H9 (cell line): ENCODE measurements around the gene PRRX2. TPM values are rescaled to one million over a fixed set of nuclear protein-coding genes. Genes with fewer than 3 reads are reported as not detected.

ENCODE experiments used
- DNase-seq: peaks from one replicate; pipeline ENCODE4 v3.0.0-alpha.2; 2017
- H2AFZ ChIP-seq: one replicate; pipeline ENCODE4 v1.6.1; 2013; ENCODE audit warnings: mild to moderate bottlenecking, low read length, control low read depth, moderate library complexity
- H2AK5ac ChIP-seq: 2 replicates; pipeline ENCODE4 v1.6.1; 2013; ENCODE audit warnings: low read length, control low read depth, mixed read lengths; ENCODE audit not compliant: insufficient read length
- H2BK120ac ChIP-seq: one replicate; pipeline ENCODE4 v1.6.1; 2013; ENCODE audit warnings: low read depth, mild to moderate bottlenecking, low read length, control low read depth, inconsistent platforms; ENCODE audit not compliant: poor library complexity, severe bottlenecking
- H2BK12ac ChIP-seq: 2 replicates; pipeline ENCODE4 v1.6.1; 2013; ENCODE audit warnings: low read length, control low read depth, mixed read lengths, low read depth; ENCODE audit not compliant: insufficient read length
- H2BK15ac ChIP-seq: 2 replicates; pipeline ENCODE4 v1.6.1; 2013; ENCODE audit warnings: low read depth, low read length, control low read depth
- H2BK20ac ChIP-seq: one replicate; pipeline ENCODE4 v1.6.1; 2013; ENCODE audit warnings: low read depth, mild to moderate bottlenecking, low read length, control low read depth, inconsistent platforms; ENCODE audit not compliant: poor library complexity, severe bottlenecking
- H2BK5ac ChIP-seq: 2 replicates; pipeline ENCODE4 v1.6.1; 2013; ENCODE audit warnings: low read length, control low read depth, mixed read lengths; ENCODE audit not compliant: insufficient read length
- H3K14ac ChIP-seq: 2 replicates; pipeline ENCODE4 v1.6.1; 2013; ENCODE audit warnings: low read length, control low read depth; ENCODE audit not compliant: insufficient read depth
- H3K18ac ChIP-seq: 2 replicates; pipeline ENCODE4 v1.6.1; 2013; ENCODE audit warnings: low read depth, mild to moderate bottlenecking, mixed read lengths, low read length, control low read depth; ENCODE audit not compliant: insufficient read length
- H3K23ac ChIP-seq: 2 replicates; pipeline ENCODE4 v1.6.1; 2013; ENCODE audit warnings: low read length, control low read depth, mixed read lengths, low read depth; ENCODE audit not compliant: insufficient read length
- H3K23me2 ChIP-seq: 2 replicates; pipeline ENCODE4 v1.6.1; 2013; ENCODE audit warnings: low read depth, mild to moderate bottlenecking, mixed read lengths, low read length, control low read depth; ENCODE audit not compliant: insufficient read length, poor library complexity, severe bottlenecking
- H3K27ac ChIP-seq: 2 replicates; pipeline ENCODE4 v1.5.1; 2013; ENCODE audit warnings: low read length, control low read depth, mixed read lengths, low read depth; ENCODE audit not compliant: insufficient read length
- H3K27me3 ChIP-seq: 2 replicates; pipeline ENCODE4 v1.6.1; 2013; ENCODE audit warnings: low read length, control low read depth, inconsistent platforms; ENCODE audit not compliant: insufficient read depth
- H3K4ac ChIP-seq: 2 replicates; pipeline ENCODE4 v1.6.1; 2013; ENCODE audit warnings: low read depth, mild to moderate bottlenecking, control low read depth, inconsistent platforms, low read length, moderate library complexity
- H3K4me1 ChIP-seq: 2 replicates; pipeline ENCODE4 v1.6.1; 2013; ENCODE audit warnings: low read length, control low read depth, inconsistent platforms; ENCODE audit not compliant: insufficient read depth
- H3K4me2 ChIP-seq: 2 replicates; pipeline ENCODE4 v1.6.1; 2013; ENCODE audit warnings: low read length, control low read depth, mixed read lengths; ENCODE audit not compliant: insufficient read length, insufficient read depth
- H3K56ac ChIP-seq: 2 replicates; pipeline ENCODE4 v1.6.1; 2013; ENCODE audit warnings: low read depth, mild to moderate bottlenecking, mixed read lengths, low read length, control low read depth; ENCODE audit not compliant: insufficient read length
- H3K79me1 ChIP-seq: 2 replicates; pipeline ENCODE4 v1.6.1; 2013; ENCODE audit warnings: low read depth, mild to moderate bottlenecking, moderate library complexity, low read length, control low read depth, inconsistent platforms; ENCODE audit not compliant: insufficient read depth, poor library complexity, severe bottlenecking
- H3K79me2 ChIP-seq: 2 replicates; pipeline ENCODE4 v1.6.1; 2013; ENCODE audit warnings: low read length, control low read depth, inconsistent platforms; ENCODE audit not compliant: insufficient read depth
- H3K9ac ChIP-seq: 2 replicates; pipeline ENCODE4 v1.6.1; 2013; ENCODE audit warnings: low read length, control low read depth, mixed read lengths; ENCODE audit not compliant: insufficient read length; ENCODE audit errors: extremely low read depth
- H3K9me3 ChIP-seq: one replicate; pipeline ENCODE4 v1.6.1; 2013; ENCODE audit warnings: low read depth, low read length, inconsistent platforms; ENCODE audit not compliant: control insufficient read depth
- H3T11ph ChIP-seq: one replicate; pipeline ENCODE4 v1.6.1; 2013; ENCODE audit warnings: mild to moderate bottlenecking, low read length, control low read depth, inconsistent platforms
- H4K20me1 ChIP-seq: one replicate; pipeline ENCODE4 v1.6.1; 2013; ENCODE audit not compliant: control insufficient read depth, insufficient read length, insufficient read depth
- H4K5ac ChIP-seq: 2 replicates; pipeline ENCODE4 v1.6.1; 2013; ENCODE audit warnings: low read depth, mild to moderate bottlenecking, mixed read lengths, low read length, control low read depth; ENCODE audit not compliant: insufficient read length
- H4K8ac ChIP-seq: replicated peaks from 2 replicates; pipeline ENCODE4 v1.6.1; 2013; ENCODE audit warnings: low read length, control low read depth, mixed read lengths, low read depth; ENCODE audit not compliant: insufficient read length
- H4K91ac ChIP-seq: 2 replicates; pipeline ENCODE4 v1.6.1; 2013; ENCODE audit warnings: low read depth, mild to moderate bottlenecking, moderate library complexity, mixed read lengths, low read length, control low read depth; ENCODE audit not compliant: insufficient read length
- H3K27ac Mint-ChIP-seq, 3 experiments: 2 replicates in 2 of 3; 3 replicates in 1 of 3; pipeline ENCODE4 v1.8.0; 2020 to 2021; ENCODE audit warnings: mixed read lengths in 3 of 3, mild to moderate bottlenecking in 1 of 3, moderate library complexity in 1 of 3
- H3K27me3 Mint-ChIP-seq: 2 replicates; pipeline ENCODE4 v1.8.0; 2021; ENCODE audit warnings: low read depth, mild to moderate bottlenecking, moderate library complexity, mixed read lengths
- H3K36me3 Mint-ChIP-seq, 3 experiments: 2 replicates in 2 of 3; 3 replicates in 1 of 3; pipeline ENCODE4 v1.8.0; 2020 to 2021; ENCODE audit warnings: low read depth in 3 of 3, mixed read lengths in 3 of 3; ENCODE audit not compliant: insufficient read depth in 1 of 3
- H3K4me1 Mint-ChIP-seq, 2 experiments: 2 replicates each; pipeline ENCODE4 v1.8.0; 2020; ENCODE audit warnings: mixed read lengths in 2 of 2
- H3K4me3 Mint-ChIP-seq, 2 experiments: 2 replicates in 1 of 2; 3 replicates in 1 of 2; pipeline ENCODE4 v1.8.0; 2020 to 2021; ENCODE audit warnings: mild to moderate bottlenecking in 2 of 2, mixed read lengths in 2 of 2, moderate library complexity in 1 of 2
- H3K9me3 Mint-ChIP-seq, 2 experiments: 2 replicates in 1 of 2; 3 replicates in 1 of 2; pipeline ENCODE4 v1.8.0; 2020; ENCODE audit warnings: mild to moderate bottlenecking in 2 of 2, mixed read lengths in 2 of 2, moderate library complexity in 1 of 2
- CTCF ChIP-seq: fragments of 200-600 bp; sonication (generic); conservative IDR thresholded peaks from 3 replicates; pipeline ENCODE4 v1.8.0; 2021; ENCODE audit warnings: antibody characterized with exemption, mild to moderate bottlenecking
- WGBS: extraction: QIAGEN DNeasy Blood & Tissue Kit; methylation state at CpG from one replicate; pipeline ENCODE4 v1.1.7; 2013; ENCODE audit warnings: missing lambda C conversion rate, low lambda C conversion rate, mixed read lengths; ENCODE audit not compliant: insufficient read length; ENCODE audit errors: extremely low coverage; 5-methylcytosine and 5-hydroxymethylcytosine counted together
- total RNA-seq: library from RNA; stranded (reverse); gene quantifications from 2 replicates; pipeline ENCODE4 v1.2.1, GENCODE V29; 2021

PRRX2 gene
- total RNA-seq, 1 experiment from 2014 or later, result 3.9 TPM

- Histone ChIP-seq H3K14ac (no peak overlapping the region), H3K4me1 (no peaks in the 10 kb centered on the region), H3K9me3 (no peaks in the 10 kb centered on the region), H3T11ph (no peak overlapping the region), H3K27me3 (no peaks in the 10 kb centered on the region), H4K91ac (no peak overlapping the region), H2BK15ac (no peak overlapping the region), H3K79me1 (no peaks in the 10 kb centered on the region), H3K27ac (no peak overlapping the region), H4K20me1 (no peaks in the 10 kb centered on the region), H3K23me2 (no peaks in the 10 kb centered on the region), H2BK120ac (no peak overlapping the region), H3K23ac (no peak overlapping the region), H3K4ac (no peak overlapping the region), H2AK5ac (no peak overlapping the region), H2AFZ (no peak overlapping the region), H2BK12ac (no peak overlapping the region), H2BK5ac (no peak overlapping the region), H4K5ac (no peak overlapping the region), H3K56ac (no peak overlapping the region), H3K4me2 (no peak overlapping the region), H2BK20ac (no peak overlapping the region), H4K8ac (no peak overlapping the region), H3K79me2 (no peaks in the 10 kb centered on the region), H3K18ac (no peak overlapping the region), H3K9ac (no peak overlapping the region)
- no peak overlapping the region for H3K27ac Mint-ChIP-seq
- no peaks in the 10 kb centered on the region; a peak in 1 of 7 replicates for H3K36me3 Mint-ChIP-seq
- peaks cover 3 to 26% of the 10 kb centered on the region in 2 experiments; a peak in 3 of 4 replicates for H3K4me1 Mint-ChIP-seq
- no peak for TF ChIP-seq CTCF
- no peak for DNase-seq
- no peaks in the 10 kb centered on the region for H3K9me3 Mint-ChIP-seq
- H3K4me3 Mint-ChIP-seq, result no peak overlapping the region; a peak in 1 of 5 replicates
- no CpG with 5 or more reads among the region's 10 CpGs for WGBS
- H3K27me3 Mint-ChIP-seq, result peaks cover 3% of the 10 kb centered on the region; the same call in 1 of the 2 replicates
These were observed 21.9 kb downstream of the PRRX2 start for GRCh38 chr9:129687391-129687790.
